SIG-M5 treated with dmso at 0.1 percent for 504 hours (cell line): ENCODE data around the gene CD200.
A peak's percentile ranks its signal among the peaks of the same experiment; 100 is the strongest.
"Not testable (repeated sequence)": the region's sequence is repeated elsewhere in the genome, so short reads cannot be mapped to it uniquely, and the experiment has no call there.

Source experiments
- DNase-seq: peaks from one replicate; lab custom pipeline; 2025; ENCODE audit not compliant: unreplicated experiment; lab: John Stamatoyannopoulos, UW

CD200 gene

GRCh38 chr3:112384769-112385168 is 51.8 kb downstream of the CD200 start:
- DNase-seq: no peak

GRCh38 chr3:112388972-112389371 is 56.0 kb downstream of the CD200 start:
- DNase-seq: no peak

- peak; percentile 14 for DNase-seq
Measured at GRCh38 chr3:112389961-112390360, 57.0 kb downstream of the CD200 start.

GRCh38 chr3:112390783-112391641 is 58.1 kb downstream of the CD200 start:
- DNase-seq: no peak

GRCh38 chr3:112391648-112392047 is 58.7 kb downstream of the CD200 start:
- DNase-seq: no peak

GRCh38 chr3:112392393-112393359 is 59.7 kb downstream of the CD200 start:
- DNase-seq: no peak

GRCh38 chr3:112393360-112393728 is 60.4 kb downstream of the CD200 start:
- no peak for DNase-seq

- DNase-seq: no peak
Measured at GRCh38 chr3:112394003-112394640, 61.2 kb downstream of the CD200 start.

- DNase-seq: no peak
Measured at GRCh38 chr3:112395181-112395895, 62.4 kb downstream of the CD200 start.

GRCh38 chr3:112395896-112396290 is 62.9 kb downstream of the CD200 start:
- DNase-seq: no peak

GRCh38 chr3:112397556-112397955 is 64.6 kb downstream of the CD200 start:
- no peak for DNase-seq

- no peak for DNase-seq
Measured at GRCh38 chr3:112399064-112399463, 66.1 kb downstream of the CD200 start.

GRCh38 chr3:112399554-112399953 is 66.6 kb downstream of the CD200 start:
- DNase-seq: not testable (repeated sequence)

GRCh38 chr3:112400317-112400716 is 67.4 kb downstream of the CD200 start:
- DNase-seq: not testable (repeated sequence)

- DNase-seq: no peak
Measured at GRCh38 chr3:112401617-112402016, 68.7 kb downstream of the CD200 start.

- DNase-seq: no peak
Measured at GRCh38 chr3:112403103-112403502, 70.1 kb downstream of the CD200 start.

- DNase-seq: not testable (repeated sequence)
Measured at GRCh38 chr3:112404924-112405549, 72.1 kb downstream of the CD200 start.

- no peak for DNase-seq
Measured at GRCh38 chr3:112405845-112406244, 72.9 kb downstream of the CD200 start.

GRCh38 chr3:112407214-112407887 is 74.4 kb downstream of the CD200 start:
- no peak for DNase-seq
